Skeletal muscle tissue (tissue), 1 donor: ENCODE measurements around the gene PSMG4. TPM values are rescaled to one million over a fixed set of nuclear protein-coding genes. Genes with fewer than 3 reads are reported as not detected.

ENCODE experiments used
- total RNA-seq: library from RNA; depleted of rRNA; stranded (reverse); fragments of >200 nt; gene quantifications from one replicate; pipeline ENCODE4 v1.2.3, GENCODE V29; 2014

Gene PSMG4
- total RNA-seq, 1 donor from 2014 or later, result 16.7 TPM

Other genes with a start within 250 kb of the PSMG4 start
- 14.6 TPM for gene RIPK1, start 190.5 kb upstream of the PSMG4 start, total RNA-seq
- gene BPHL, start 140.2 kb upstream of the PSMG4 start, total RNA-seq, result 17.7 TPM
- 59.0 TPM for gene TUBB2A, start 101.4 kb upstream of the PSMG4 start, total RNA-seq
- 104 TPM for gene TUBB2B, start 31.3 kb upstream of the PSMG4 start, total RNA-seq
- gene SLC22A23, start 198.1 kb downstream of the PSMG4 start, total RNA-seq, result 2.6 TPM